Mucosa of gallbladder (tissue), 1 donor: Measurements from ENCODE around the gene WSCD2. TPM values are rescaled to one million over a fixed set of nuclear protein-coding genes. Genes with fewer than 3 reads are reported as not detected.

ENCODE experiments used
- DNase-seq: peaks from one replicate; pipeline ENCODE4 v3.0.0-alpha.2; 2020; ENCODE audit warnings: low spot score
- total RNA-seq: library from RNA; stranded (reverse); gene quantifications from one replicate; pipeline ENCODE4 v1.2.1, GENCODE V29; 2021
- donor health status: DM: no; HTN: no; CAD: no.

WSCD2 gene
- 0.26 TPM for total RNA-seq

- DNase-seq, result peak; percentile 14
These were observed at the start of gene WSCD2 for GRCh38 chr12:108129017-108129812. Gene WSCD2, plus strand, starts transcription at chr12:108129288. Its CDS starts 66,545 bp downstream, at chr12:108195833.

- no peak for DNase-seq
These were observed 49.4 kb upstream of the WSCD2 start for GRCh38 chr12:108079721-108080120.

- DNase-seq, result no peak
These were observed 48.7 kb upstream of the WSCD2 start for GRCh38 chr12:108080363-108080762.

- DNase-seq, result no peak
These were observed 46.6 kb upstream of the WSCD2 start for GRCh38 chr12:108082485-108082884.

- DNase-seq, result no peak
These were observed 41.2 kb upstream of the WSCD2 start for GRCh38 chr12:108087900-108088299.

GRCh38 chr12:108090107-108090899 is 38.8 kb upstream of the WSCD2 start:
- no peak for DNase-seq

- DNase-seq, result no peak
These were observed 38.0 kb upstream of the WSCD2 start for GRCh38 chr12:108090932-108091678.

GRCh38 chr12:108091679-108092051 is 37.4 kb upstream of the WSCD2 start:
- DNase-seq, result no peak

GRCh38 chr12:108093209-108093608 is 35.9 kb upstream of the WSCD2 start:
- no peak for DNase-seq

GRCh38 chr12:108094056-108094649 is 34.9 kb upstream of the WSCD2 start:
- DNase-seq, result no peak

GRCh38 chr12:108097160-108097911 is 31.8 kb upstream of the WSCD2 start:
- DNase-seq, result no peak

- DNase-seq, result no peak
These were observed 30.7 kb upstream of the WSCD2 start for GRCh38 chr12:108098374-108098773.

- DNase-seq, result no peak
These were observed 30.0 kb upstream of the WSCD2 start for GRCh38 chr12:108099073-108099472.

- no peak for DNase-seq
These were observed 29.2 kb upstream of the WSCD2 start for GRCh38 chr12:108099778-108100489.

- no peak for DNase-seq
These were observed 27.4 kb upstream of the WSCD2 start for GRCh38 chr12:108101605-108102175.

- DNase-seq, result no peak
These were observed 26.7 kb upstream of the WSCD2 start for GRCh38 chr12:108102363-108102762.

GRCh38 chr12:108103087-108103486 is 26.0 kb upstream of the WSCD2 start:
- DNase-seq, result no peak

GRCh38 chr12:108103517-108103916 is 25.6 kb upstream of the WSCD2 start:
- no peak for DNase-seq

- no peak for DNase-seq
These were observed 24.4 kb upstream of the WSCD2 start for GRCh38 chr12:108104657-108105056.

- DNase-seq, result no peak
These were observed 22.5 kb upstream of the WSCD2 start for GRCh38 chr12:108106599-108106998.
